Effector memory CD4-positive, alpha-beta T cell (primary cell): ENCODE measurements around the gene PTPRE.

Experiments
- DNase-seq, 3 donors: peaks; one replicate each; pipeline ENCODE4 v3.0.0-alpha.2; 2020
- H3K27ac ChIP-seq: 2 replicates; pipeline ENCODE4 v1.7.0; 2013; ENCODE audit warnings: mild to moderate bottlenecking, low read length, moderate library complexity; ENCODE audit not compliant: insufficient read depth, poor library complexity, severe bottlenecking
- H3K27me3 ChIP-seq: replicated peaks from 2 replicates; pipeline ENCODE4 v1.7.0; 2013; ENCODE audit warnings: mild to moderate bottlenecking, low read length; ENCODE audit not compliant: insufficient read depth, control insufficient read depth, poor library complexity, severe bottlenecking
- H3K36me3 ChIP-seq: 2 replicates; pipeline ENCODE4 v1.7.0; 2013; ENCODE audit warnings: mild to moderate bottlenecking, low read length, moderate library complexity; ENCODE audit not compliant: control insufficient read depth, insufficient read depth
- H3K4me1 ChIP-seq: 2 replicates; pipeline ENCODE4 v1.7.0; 2013; ENCODE audit warnings: low read length, mild to moderate bottlenecking; ENCODE audit not compliant: control insufficient read depth, insufficient read depth, poor library complexity, severe bottlenecking
- H3K4me3 ChIP-seq: 2 replicates; pipeline ENCODE4 v1.7.0; 2013; ENCODE audit warnings: low read length, low read depth, mild to moderate bottlenecking; ENCODE audit not compliant: insufficient read depth, poor library complexity, severe bottlenecking
- H3K9me3 ChIP-seq: 2 replicates; pipeline ENCODE4 v1.7.0; 2013; ENCODE audit warnings: mild to moderate bottlenecking, low read length, moderate library complexity; ENCODE audit not compliant: control insufficient read depth

Gene PTPRE

GRCh38 chr10:128016423-128017060 lies 109.6 kb downstream of the PTPRE start:
- H3K36me3 ChIP-seq, result no peaks in the 10 kb centered on the region
- no peak overlapping the region for H3K27ac ChIP-seq
- H3K27me3 ChIP-seq, result no peaks in the 10 kb centered on the region
- DNase-seq, result no peak
- peaks cover 2% of the 10 kb centered on the region for H3K4me1 ChIP-seq
- no peaks in the 10 kb centered on the region for H3K9me3 ChIP-seq
- H3K4me3 ChIP-seq, result no peak overlapping the region

DNA sequence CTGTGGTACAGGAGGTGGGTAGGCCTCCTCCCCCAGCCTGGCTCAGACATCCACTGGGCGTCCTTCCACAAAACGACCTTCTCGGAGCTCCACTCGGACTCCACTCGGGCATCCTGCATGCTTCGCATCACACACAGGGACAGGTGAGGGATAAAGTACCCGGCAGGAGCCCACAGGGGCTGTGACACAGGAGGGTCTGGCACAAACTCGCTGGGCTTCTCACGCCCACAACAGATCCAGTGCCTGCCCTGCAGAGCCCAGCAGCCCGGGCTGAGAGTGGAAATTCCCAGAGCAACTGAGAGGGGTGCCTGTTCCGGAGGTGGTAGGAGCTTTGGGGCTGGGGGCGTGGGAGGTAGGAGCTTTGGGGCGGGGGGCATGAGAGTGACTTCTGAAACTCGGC lies 110.9 kb downstream of the PTPRE start:
- DNase-seq, result no peak
- no peak overlapping the region for H3K27ac ChIP-seq
- no peaks in the 10 kb centered on the region for H3K36me3 ChIP-seq
- H3K27me3 ChIP-seq, result no peaks in the 10 kb centered on the region
- H3K9me3 ChIP-seq, result no peaks in the 10 kb centered on the region
- no peak overlapping the region for H3K4me3 ChIP-seq
- H3K4me1 ChIP-seq, result no peaks in the 10 kb centered on the region

DNA sequence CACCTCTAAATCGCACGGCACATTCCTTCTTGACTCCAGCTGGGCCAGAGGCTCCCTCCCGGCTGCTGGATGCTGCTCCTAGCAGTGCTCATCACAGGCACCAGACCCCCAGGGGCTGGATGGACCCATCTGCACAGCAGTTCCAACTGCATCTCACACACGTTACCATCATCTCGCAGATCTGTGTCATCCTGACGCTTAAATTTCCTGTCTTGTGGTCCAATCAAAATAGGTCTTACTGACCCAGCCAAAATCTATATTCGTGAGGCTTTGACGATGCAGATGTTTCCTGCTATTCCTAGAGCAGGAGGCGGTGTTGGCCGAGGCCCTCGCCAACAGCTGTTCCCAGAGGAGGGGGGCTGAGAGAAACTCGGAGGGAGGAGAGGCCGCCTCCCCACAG lies 111.3 kb downstream of the PTPRE start:
- no peak for DNase-seq
- H3K4me1 ChIP-seq, result no peaks in the 10 kb centered on the region
- H3K4me3 ChIP-seq, result no peak overlapping the region
- H3K27me3 ChIP-seq, result no peaks in the 10 kb centered on the region
- no peaks in the 10 kb centered on the region for H3K36me3 ChIP-seq
- H3K9me3 ChIP-seq, result no peaks in the 10 kb centered on the region
- no peak overlapping the region for H3K27ac ChIP-seq

DNA sequence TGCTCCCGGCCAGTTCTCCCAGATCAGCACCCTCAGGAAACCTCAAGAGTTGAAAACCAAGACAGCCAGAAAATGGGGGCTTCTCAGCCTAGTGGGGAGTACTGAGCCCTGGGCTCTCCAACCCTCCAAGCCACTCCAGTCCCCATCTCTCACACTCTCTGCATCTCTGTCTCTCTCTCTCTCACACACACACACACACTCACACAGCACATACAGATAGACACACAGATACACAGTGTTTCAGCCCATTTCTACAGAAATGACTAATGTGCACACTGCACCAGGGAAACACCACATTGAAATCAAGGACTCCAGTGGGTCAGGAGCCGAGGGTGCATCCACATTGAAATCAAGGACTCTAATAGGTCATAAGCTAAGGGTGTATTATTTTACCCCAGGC lies 111.8 kb downstream of the PTPRE start:
- no peak for DNase-seq
- Histone ChIP-seq H3K9me3 (no peaks in the 10 kb centered on the region), H3K27me3 (no peaks in the 10 kb centered on the region), H3K4me3 (no peak overlapping the region), H3K4me1 (no peaks in the 10 kb centered on the region), H3K27ac (no peak overlapping the region), H3K36me3 (no peaks in the 10 kb centered on the region)

- H3K27me3 ChIP-seq, result no peaks in the 10 kb centered on the region
- no peak overlapping the region for H3K27ac ChIP-seq
- no peaks in the 10 kb centered on the region for H3K4me1 ChIP-seq
- H3K9me3 ChIP-seq, result no peaks in the 10 kb centered on the region
- H3K36me3 ChIP-seq, result no peaks in the 10 kb centered on the region
- DNase-seq, result no peak
- H3K4me3 ChIP-seq, result no peak overlapping the region
Observed at GRCh38 chr10:128022261-128023196, 115.6 kb downstream of the PTPRE start.

DNA sequence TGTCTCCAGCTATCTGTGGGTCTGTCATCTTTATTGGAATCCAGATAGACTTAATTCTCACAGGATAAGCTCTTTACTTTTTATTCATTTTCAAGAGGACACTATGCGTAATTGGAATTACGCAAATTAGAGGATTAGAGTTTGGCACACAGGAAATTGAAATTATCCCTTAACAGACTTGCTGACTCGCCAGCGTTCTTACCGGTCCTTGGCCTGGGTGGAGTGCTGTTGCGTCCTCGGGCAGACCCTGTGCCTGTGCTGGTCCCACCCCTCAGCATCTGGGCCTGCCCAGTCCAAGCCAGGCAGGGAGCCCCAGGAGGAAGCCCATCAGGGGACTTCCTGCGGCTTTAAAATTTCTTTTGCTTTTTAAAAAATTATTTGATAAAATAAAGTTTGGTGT lies 117.5 kb downstream of the PTPRE start:
- no peaks in the 10 kb centered on the region for H3K27me3 ChIP-seq
- no peak overlapping the region for H3K27ac ChIP-seq
- DNase-seq, result no peak
- H3K36me3 ChIP-seq, result no peaks in the 10 kb centered on the region
- H3K4me3 ChIP-seq, result no peak overlapping the region
- H3K4me1 ChIP-seq, result no peaks in the 10 kb centered on the region
- no peaks in the 10 kb centered on the region for H3K9me3 ChIP-seq

DNA sequence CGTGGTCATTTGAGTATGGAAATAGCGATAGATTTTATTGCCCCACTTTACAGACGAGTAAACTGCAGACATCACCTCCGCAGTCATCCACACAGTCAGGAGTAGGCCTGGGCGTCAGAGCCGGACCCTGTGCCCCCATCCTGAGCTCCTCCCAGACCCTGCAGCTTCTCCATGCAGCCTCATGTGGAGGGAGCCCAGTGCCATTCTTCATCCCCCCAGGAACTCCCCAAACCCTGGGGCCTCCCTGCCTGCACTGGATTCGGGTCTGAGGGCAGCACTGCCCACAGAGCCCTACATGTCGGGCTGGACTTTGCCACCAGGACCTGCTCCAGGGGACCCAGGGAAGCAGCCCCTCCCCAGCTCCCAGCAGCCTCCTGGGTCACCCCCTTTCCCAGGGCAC lies 118.5 kb downstream of the PTPRE start:
- no peak for DNase-seq
- no peak overlapping the region for H3K27ac ChIP-seq
- H3K27me3 ChIP-seq, result no peaks in the 10 kb centered on the region
- no peaks in the 10 kb centered on the region for H3K9me3 ChIP-seq
- H3K4me3 ChIP-seq, result no peak overlapping the region
- H3K36me3 ChIP-seq, result no peaks in the 10 kb centered on the region
- no peaks in the 10 kb centered on the region for H3K4me1 ChIP-seq

- Histone ChIP-seq H3K4me1 (no peaks in the 10 kb centered on the region), H3K9me3 (no peaks in the 10 kb centered on the region), H3K27ac (no peak overlapping the region), H3K36me3 (no peaks in the 10 kb centered on the region), H3K4me3 (no peak overlapping the region), H3K27me3 (no peaks in the 10 kb centered on the region)
- DNase-seq, result no peak
Observed at GRCh38 chr10:128025951-128026350, 119.0 kb downstream of the PTPRE start.

GRCh38 chr10:128026615-128027300 lies 119.9 kb downstream of the PTPRE start:
- no peak overlapping the region for H3K4me3 ChIP-seq
- no peaks in the 10 kb centered on the region for H3K4me1 ChIP-seq
- H3K27me3 ChIP-seq, result no peaks in the 10 kb centered on the region
- H3K9me3 ChIP-seq, result no peaks in the 10 kb centered on the region
- no peak for DNase-seq
- no peaks in the 10 kb centered on the region for H3K36me3 ChIP-seq
- H3K27ac ChIP-seq, result no peak overlapping the region

GRCh38 chr10:128027306-128027705 lies 120.4 kb downstream of the PTPRE start:
- Histone ChIP-seq H3K27ac (no peak overlapping the region), H3K27me3 (no peaks in the 10 kb centered on the region), H3K4me3 (no peak overlapping the region), H3K36me3 (no peaks in the 10 kb centered on the region), H3K9me3 (no peaks in the 10 kb centered on the region), H3K4me1 (no peaks in the 10 kb centered on the region)
- DNase-seq, result no peak
